PC-3 (cell line): Measurements from ENCODE around the gene GPR6.

Experiments
- CTCF ChIP-seq: fragments of 300-600 bp; sonication (generic); conservative IDR thresholded peaks from 2 replicates; pipeline ENCODE4 v1.5.1; 2017; ENCODE audit warnings: antibody characterized with exemption, low read depth, mild to moderate bottlenecking, low read length
- EZH2 ChIP-seq: fragments of 300-600 bp; sonication (generic); IDR thresholded peaks from one replicate; pipeline ENCODE4 v1.6.1; 2017; ENCODE audit warnings: antibody characterized with exemption, mild to moderate bottlenecking, low read length; ENCODE audit not compliant: unreplicated experiment
- EZH2phosphoT487 ChIP-seq: fragments of 300-600 bp; sonication (generic); IDR thresholded peaks from 2 replicates; pipeline ENCODE4 v1.6.1; 2018; ENCODE audit warnings: mild to moderate bottlenecking, antibody characterized with exemption, low read length, borderline replicate concordance

GRCh38 chr6:109944448-109944847 is 33.7 kb upstream of the GPR6 start:
- no peak for TF ChIP-seq EZH2
- TF ChIP-seq CTCF: no peak
- no peak for TF ChIP-seq EZH2phosphoT487
